Stimulated activated naive CD8-positive, alpha-beta T cell treated with anti-CD3 and anti-CD28 coated beads, Interleukin-15, Interleukin-2, amounts not matched to agents 100 ng/mL and 50 ng/mL, for 24 hours (primary cell): ENCODE data around the gene PRKAR2A.
"Not testable (repeated sequence)": the region's sequence is repeated elsewhere in the genome, so short reads cannot be mapped to it uniquely, and the experiment has no call there.

Experiments
- H3K27ac Mint-ChIP-seq: one replicate; pipeline ENCODE4 v1.8.0; 2021; ENCODE audit warnings: mild to moderate bottlenecking, mixed read lengths
- H3K27me3 Mint-ChIP-seq: one replicate; pipeline ENCODE4 v1.8.0; 2021; ENCODE audit warnings: mixed read lengths
- H3K36me3 Mint-ChIP-seq: one replicate; pipeline ENCODE4 v1.8.0; 2021; ENCODE audit warnings: low read depth, mixed read lengths
- H3K4me1 Mint-ChIP-seq: one replicate; pipeline ENCODE4 v1.8.0; 2021; ENCODE audit warnings: low read depth, mixed read lengths
- H3K4me3 Mint-ChIP-seq: one replicate; pipeline ENCODE4 v1.8.0; 2021; ENCODE audit warnings: mild to moderate bottlenecking, mixed read lengths
- H3K9me3 Mint-ChIP-seq: one replicate; pipeline ENCODE4 v1.8.0; 2021; ENCODE audit warnings: mixed read lengths

The PRKAR2A gene

GRCh38 chr3:48819234-48820221 lies 28.1 kb downstream of the PRKAR2A start:
- peaks cover 5% of the 10 kb centered on the region for H3K36me3 Mint-ChIP-seq
- no peaks in the 10 kb centered on the region for H3K27me3 Mint-ChIP-seq
- H3K4me1 Mint-ChIP-seq, result peaks cover 25% of the 10 kb centered on the region
- H3K4me3 Mint-ChIP-seq, result no peak overlapping the region
- H3K27ac Mint-ChIP-seq, result no peak overlapping the region
- no peaks in the 10 kb centered on the region for H3K9me3 Mint-ChIP-seq

GRCh38 chr3:48811524-48811923 lies 36.1 kb downstream of the PRKAR2A start:
- Mint-ChIP-seq H3K9me3 (peaks cover 3% of the 10 kb centered on the region), H3K27me3 (no peaks in the 10 kb centered on the region), H3K4me3 (no peak overlapping the region), H3K27ac (peak overlapping the region; percentile 81), H3K4me1 (peaks cover 31% of the 10 kb centered on the region), H3K36me3 (peaks cover 4% of the 10 kb centered on the region)

GRCh38 chr3:48804930-48805329 lies 42.7 kb downstream of the PRKAR2A start:
- Mint-ChIP-seq H3K9me3 (no peaks in the 10 kb centered on the region), H3K36me3 (no peaks in the 10 kb centered on the region), H3K4me3 (no peak overlapping the region), H3K27me3 (no peaks in the 10 kb centered on the region), H3K4me1 (peaks cover 5% of the 10 kb centered on the region), H3K27ac (no peak overlapping the region)

GRCh38 chr3:48800831-48801230 lies 46.8 kb downstream of the PRKAR2A start:
- H3K27ac Mint-ChIP-seq, H3K9me3 Mint-ChIP-seq, H3K4me3 Mint-ChIP-seq, H3K27me3 Mint-ChIP-seq, H3K36me3 Mint-ChIP-seq, H3K4me1 Mint-ChIP-seq: not testable (repeated sequence)

- no peak overlapping the region for H3K27ac Mint-ChIP-seq
- no peaks in the 10 kb centered on the region for H3K9me3 Mint-ChIP-seq
- H3K4me1 Mint-ChIP-seq, result no peaks in the 10 kb centered on the region
- H3K4me3 Mint-ChIP-seq, result no peak overlapping the region
- H3K27me3 Mint-ChIP-seq, result no peaks in the 10 kb centered on the region
- H3K36me3 Mint-ChIP-seq, result no peaks in the 10 kb centered on the region
Observed at GRCh38 chr3:48798998-48799397, 48.7 kb downstream of the PRKAR2A start.

- Mint-ChIP-seq H3K27ac (no peak overlapping the region), H3K27me3 (no peaks in the 10 kb centered on the region), H3K9me3 (no peaks in the 10 kb centered on the region), H3K4me3 (no peak overlapping the region), H3K36me3 (peaks cover 4% of the 10 kb centered on the region), H3K4me1 (no peaks in the 10 kb centered on the region)
Observed at GRCh38 chr3:48797626-48798025, 50.0 kb downstream of the PRKAR2A start.

GRCh38 chr3:48795997-48796732 lies 51.5 kb downstream of the PRKAR2A start:
- no peaks in the 10 kb centered on the region for H3K9me3 Mint-ChIP-seq
- H3K36me3 Mint-ChIP-seq, result peaks cover 4% of the 10 kb centered on the region
- no peak overlapping the region for H3K4me3 Mint-ChIP-seq
- H3K27me3 Mint-ChIP-seq, result no peaks in the 10 kb centered on the region
- H3K27ac Mint-ChIP-seq, result no peak overlapping the region
- no peaks in the 10 kb centered on the region for H3K4me1 Mint-ChIP-seq

GRCh38 chr3:48793484-48793883 lies 54.2 kb downstream of the PRKAR2A start:
- H3K4me3 Mint-ChIP-seq, H3K9me3 Mint-ChIP-seq, H3K27ac Mint-ChIP-seq, H3K27me3 Mint-ChIP-seq: not testable (repeated sequence)
- peaks cover 13% of the 10 kb centered on the region for H3K4me1 Mint-ChIP-seq
- peaks cover 16% of the 10 kb centered on the region for H3K36me3 Mint-ChIP-seq

GRCh38 chr3:48789665-48790064 lies 58.0 kb downstream of the PRKAR2A start:
- Mint-ChIP-seq H3K36me3 (peaks cover 24% of the 10 kb centered on the region), H3K27me3 (no peaks in the 10 kb centered on the region), H3K9me3 (no peaks in the 10 kb centered on the region), H3K27ac (no peak overlapping the region), H3K4me3 (no peak overlapping the region), H3K4me1 (peaks cover 17% of the 10 kb centered on the region)

GRCh38 chr3:48788544-48789162 lies 59.0 kb downstream of the PRKAR2A start:
- H3K36me3 Mint-ChIP-seq, result peaks cover 25% of the 10 kb centered on the region
- no peaks in the 10 kb centered on the region for H3K27me3 Mint-ChIP-seq
- H3K4me3 Mint-ChIP-seq, result no peak overlapping the region
- H3K27ac Mint-ChIP-seq, result no peak overlapping the region
- H3K9me3 Mint-ChIP-seq, result no peaks in the 10 kb centered on the region
- peaks cover 17% of the 10 kb centered on the region for H3K4me1 Mint-ChIP-seq

- H3K4me1 Mint-ChIP-seq, result peaks cover 11% of the 10 kb centered on the region
- H3K9me3 Mint-ChIP-seq, result no peaks in the 10 kb centered on the region
- peaks cover 32% of the 10 kb centered on the region for H3K36me3 Mint-ChIP-seq
- H3K4me3 Mint-ChIP-seq, result no peak overlapping the region
- no peak overlapping the region for H3K27ac Mint-ChIP-seq
- no peaks in the 10 kb centered on the region for H3K27me3 Mint-ChIP-seq
Observed at GRCh38 chr3:48784426-48785120, 63.1 kb downstream of the PRKAR2A start.

GRCh38 chr3:48783304-48783703 lies 64.4 kb downstream of the PRKAR2A start:
- Mint-ChIP-seq H3K9me3 (no peaks in the 10 kb centered on the region), H3K27ac (no peak overlapping the region), H3K27me3 (no peaks in the 10 kb centered on the region), H3K36me3 (peaks cover 32% of the 10 kb centered on the region), H3K4me3 (no peak overlapping the region), H3K4me1 (peaks cover 1% of the 10 kb centered on the region)

- Mint-ChIP-seq H3K27ac (no peak overlapping the region), H3K36me3 (peaks cover 37% of the 10 kb centered on the region), H3K4me3 (no peak overlapping the region), H3K27me3 (no peaks in the 10 kb centered on the region), H3K9me3 (no peaks in the 10 kb centered on the region), H3K4me1 (no peaks in the 10 kb centered on the region)
Observed at GRCh38 chr3:48782046-48782445, 65.6 kb downstream of the PRKAR2A start.

- H3K4me1 Mint-ChIP-seq, H3K27ac Mint-ChIP-seq, H3K4me3 Mint-ChIP-seq, H3K27me3 Mint-ChIP-seq, H3K9me3 Mint-ChIP-seq: not testable (repeated sequence)
- H3K36me3 Mint-ChIP-seq, result peaks cover 28% of the 10 kb centered on the region
Observed at GRCh38 chr3:48778565-48778964, 69.1 kb downstream of the PRKAR2A start.
